Medulla oblongata (tissue), 1 donor: ENCODE measurements around the gene TRPV2.
"Not testable (repeated sequence)": the region's sequence is repeated elsewhere in the genome, so short reads cannot be mapped to it uniquely, and the experiment has no call there.

Source experiments
- DNase-seq: peaks from one replicate; pipeline ENCODE4 v3.0.0-alpha.2; 2015; ENCODE audit errors: extremely low spot score

TRPV2 gene

GRCh38 chr17:16415031-16415924 is at the start of gene TRPV2:
TRPV2 (plus strand) TSS chr17:16415571; CDS start chr17:16417669, 2,098 bp downstream.
- DNase-seq: no peak

GRCh38 chr17:16371742-16372141 is 43.6 kb upstream of the TRPV2 start:
- no peak for DNase-seq

- DNase-seq: no peak
These were observed 41.0 kb upstream of the TRPV2 start for GRCh38 chr17:16374146-16374938.

- DNase-seq: peak; percentile 92
These were observed 37.4 kb upstream of the TRPV2 start for GRCh38 chr17:16377941-16378341.

GRCh38 chr17:16378636-16379282 is 36.6 kb upstream of the TRPV2 start:
- no peak for DNase-seq

GRCh38 chr17:16379654-16380053 is 35.7 kb upstream of the TRPV2 start:
- DNase-seq: no peak

- peak; percentile 97 for DNase-seq
These were observed 34.5 kb upstream of the TRPV2 start, which contains the start of gene UBB for GRCh38 chr17:16380640-16381495. UBB (plus strand) TSS chr17:16381091; CDS start chr17:16381908, 817 bp downstream.

GRCh38 chr17:16381496-16381820 is 33.9 kb upstream of the TRPV2 start:
- DNase-seq: no peak

- DNase-seq: no peak
These were observed 32.2 kb upstream of the TRPV2 start for GRCh38 chr17:16383216-16383615.

- no peak for DNase-seq
These were observed 31.5 kb upstream of the TRPV2 start for GRCh38 chr17:16383772-16384287.

GRCh38 chr17:16384557-16384956 is 30.8 kb upstream of the TRPV2 start:
- DNase-seq: no peak

GRCh38 chr17:16386126-16386507 is 29.3 kb upstream of the TRPV2 start:
- not testable (repeated sequence) for DNase-seq

GRCh38 chr17:16391451-16391850 is 23.9 kb upstream of the TRPV2 start:
- DNase-seq: no peak

GRCh38 chr17:16392491-16392890 is 22.9 kb upstream of the TRPV2 start:
- DNase-seq: not testable (repeated sequence)

GRCh38 chr17:16395887-16396286 is 19.5 kb upstream of the TRPV2 start:
- DNase-seq: not testable (repeated sequence)

GRCh38 chr17:16396693-16397092 is 18.7 kb upstream of the TRPV2 start:
- not testable (repeated sequence) for DNase-seq

GRCh38 chr17:16398270-16399267 is 16.8 kb upstream of the TRPV2 start:
- no peak for DNase-seq

GRCh38 chr17:16403847-16404246 is 11.5 kb upstream of the TRPV2 start:
- not testable (repeated sequence) for DNase-seq

- DNase-seq: no peak
These were observed 8.4 kb upstream of the TRPV2 start for GRCh38 chr17:16406742-16407674.
